ELF-1 (cell line): ENCODE results near the gene SH3TC1.
A peak's percentile ranks its signal among the peaks of the same experiment; 100 is the strongest.

Experiments used
- DNase-seq: peaks from one replicate; pipeline ENCODE4 v3.0.0-alpha.2; 2016; ENCODE audit warnings: low read depth, low spot score

Gene SH3TC1

DNA sequence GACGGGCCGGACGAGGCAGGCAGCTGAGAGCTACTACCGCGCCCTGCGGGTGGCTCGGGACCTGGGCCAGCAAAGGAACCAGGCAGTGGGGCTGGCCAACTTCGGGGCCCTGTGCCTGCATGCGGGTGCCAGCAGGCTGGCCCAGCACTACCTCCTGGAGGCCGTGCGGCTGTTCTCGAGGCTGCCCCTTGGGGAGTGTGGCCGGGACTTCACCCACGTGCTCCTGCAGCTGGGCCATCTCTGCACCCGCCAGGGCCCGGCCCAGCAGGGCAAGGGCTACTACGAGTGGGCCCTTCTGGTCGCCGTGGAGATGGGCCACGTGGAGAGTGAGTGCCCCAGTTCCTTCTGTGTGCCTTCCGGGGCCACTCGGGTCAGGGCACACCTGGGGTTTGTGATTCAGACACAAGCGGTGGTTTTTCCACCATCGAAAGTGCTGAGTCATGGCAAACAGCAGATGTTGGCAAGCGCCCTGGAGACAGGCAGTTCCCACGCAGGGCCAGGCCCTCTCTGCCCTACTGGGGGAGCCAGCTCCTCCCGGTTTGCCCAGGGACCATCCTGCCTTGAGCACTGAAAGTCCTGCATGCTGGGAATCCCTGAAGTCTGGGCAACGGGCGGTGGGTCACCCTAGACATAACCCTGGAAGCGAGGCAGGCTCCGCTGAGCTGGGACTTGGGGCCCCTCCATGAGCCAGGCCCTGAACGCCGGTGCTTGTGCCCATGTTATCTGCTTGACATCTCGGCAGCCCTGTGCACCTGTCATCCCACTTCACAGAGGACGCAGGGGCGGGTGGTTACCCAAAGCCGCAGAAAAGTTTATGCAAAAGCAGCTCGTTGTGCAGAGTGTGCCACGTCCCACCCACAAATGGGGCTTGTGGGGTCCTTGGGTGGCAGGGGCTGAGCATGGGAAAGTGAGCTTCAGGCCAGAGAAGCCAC, 29.5 kb downstream of the SH3TC1 start:
- no peak for DNase-seq

- DNase-seq, result no peak
Observed at GRCh38 chr4:8229331-8229975, 30.4 kb downstream of the SH3TC1 start.

DNA sequence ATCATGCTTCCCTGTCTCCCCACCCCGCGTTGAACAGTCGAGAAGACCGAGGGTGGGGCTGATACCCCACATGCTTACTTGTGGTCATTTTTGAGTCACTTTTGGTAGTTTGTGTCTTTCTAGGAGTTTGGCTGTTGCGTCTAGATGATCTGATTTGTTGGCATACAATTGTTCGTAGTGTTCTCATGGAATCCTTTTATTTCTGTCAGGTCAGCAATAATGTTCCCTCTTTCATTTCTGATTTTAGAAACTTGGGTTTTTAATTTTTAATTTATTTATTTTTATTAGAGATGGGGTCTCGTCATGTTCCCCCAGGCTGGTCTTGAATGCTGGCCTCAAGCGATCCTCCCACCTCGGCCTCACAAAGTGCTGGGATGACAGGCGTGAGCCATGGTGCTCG, 30.9 kb downstream of the SH3TC1 start:
- no peak for DNase-seq

- DNase-seq, result no peak
Observed at GRCh38 chr4:8230891-8231290, 31.8 kb downstream of the SH3TC1 start.

DNA sequence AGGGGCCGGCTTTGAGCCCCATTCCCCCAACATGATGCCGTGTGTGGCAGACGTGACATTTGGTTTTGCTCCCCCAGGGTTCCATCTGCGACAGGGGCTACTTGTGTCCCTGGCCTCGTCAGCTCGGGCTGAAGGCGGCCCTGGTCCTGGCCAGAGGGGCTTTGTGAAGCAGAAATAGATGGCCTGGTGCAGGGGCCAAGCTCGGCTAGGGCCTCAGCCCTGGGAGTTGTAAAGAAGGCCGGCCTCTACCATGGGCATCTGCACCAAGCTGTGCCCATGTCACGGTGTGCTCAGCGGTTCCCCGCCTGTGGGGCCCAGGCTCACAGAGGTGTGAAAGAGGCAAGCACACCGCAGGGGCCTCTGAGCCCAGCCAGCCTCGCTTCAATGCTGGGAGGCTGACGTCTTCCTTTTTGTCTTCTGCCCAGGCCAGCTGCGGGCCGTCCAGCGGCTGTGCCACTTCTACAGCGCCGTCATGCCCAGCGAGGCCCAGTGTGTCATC, 32.5 kb downstream of the SH3TC1 start:
- no peak for DNase-seq

DNA sequence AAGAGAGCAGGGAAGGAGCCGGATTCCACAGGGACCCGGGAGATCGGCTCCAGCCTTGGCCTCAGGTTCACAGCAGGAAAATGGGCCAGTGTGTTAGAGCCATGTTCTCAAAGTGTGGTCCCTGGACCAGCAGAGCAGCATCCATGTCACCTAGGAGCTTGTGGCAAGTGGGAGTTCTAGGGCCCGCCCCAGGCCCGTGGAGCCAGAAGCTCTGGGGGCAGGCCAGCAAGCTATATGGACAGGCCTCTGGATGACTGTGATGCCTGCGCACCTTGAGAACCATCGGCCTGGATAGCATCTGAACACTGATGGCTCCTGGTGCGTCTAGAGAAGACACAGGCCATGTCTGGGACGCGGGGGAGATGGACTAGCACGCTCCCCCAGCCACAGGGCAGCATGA, 33.7 kb downstream of the SH3TC1 start:
- DNase-seq, result no peak

GRCh38 chr4:8233672-8234484, 34.8 kb downstream of the SH3TC1 start:
- no peak for DNase-seq

GRCh38 chr4:8234715-8235114, 35.6 kb downstream of the SH3TC1 start:
- no peak for DNase-seq

- DNase-seq, result no peak
Observed at GRCh38 chr4:8235224-8235623, 36.1 kb downstream of the SH3TC1 start.

- no peak for DNase-seq
Observed at GRCh38 chr4:8235686-8236085, 36.6 kb downstream of the SH3TC1 start.

- DNase-seq, result no peak
Observed at GRCh38 chr4:8236106-8236919, 37.2 kb downstream of the SH3TC1 start.

DNA sequence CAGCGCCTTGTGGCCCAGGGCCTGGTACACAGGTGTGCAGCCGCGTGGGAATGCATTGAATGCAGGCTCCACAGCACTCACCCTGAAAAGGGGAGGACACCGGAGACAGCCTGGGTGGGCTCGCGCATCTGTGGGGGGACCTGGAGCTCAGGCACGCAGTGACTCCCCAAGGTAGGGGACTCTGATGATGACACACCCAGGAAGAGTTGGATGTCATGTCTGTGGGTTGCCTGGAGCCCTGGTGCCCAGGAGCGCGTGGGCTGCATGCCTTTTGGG, 37.8 kb downstream of the SH3TC1 start:
- no peak for DNase-seq

DNA sequence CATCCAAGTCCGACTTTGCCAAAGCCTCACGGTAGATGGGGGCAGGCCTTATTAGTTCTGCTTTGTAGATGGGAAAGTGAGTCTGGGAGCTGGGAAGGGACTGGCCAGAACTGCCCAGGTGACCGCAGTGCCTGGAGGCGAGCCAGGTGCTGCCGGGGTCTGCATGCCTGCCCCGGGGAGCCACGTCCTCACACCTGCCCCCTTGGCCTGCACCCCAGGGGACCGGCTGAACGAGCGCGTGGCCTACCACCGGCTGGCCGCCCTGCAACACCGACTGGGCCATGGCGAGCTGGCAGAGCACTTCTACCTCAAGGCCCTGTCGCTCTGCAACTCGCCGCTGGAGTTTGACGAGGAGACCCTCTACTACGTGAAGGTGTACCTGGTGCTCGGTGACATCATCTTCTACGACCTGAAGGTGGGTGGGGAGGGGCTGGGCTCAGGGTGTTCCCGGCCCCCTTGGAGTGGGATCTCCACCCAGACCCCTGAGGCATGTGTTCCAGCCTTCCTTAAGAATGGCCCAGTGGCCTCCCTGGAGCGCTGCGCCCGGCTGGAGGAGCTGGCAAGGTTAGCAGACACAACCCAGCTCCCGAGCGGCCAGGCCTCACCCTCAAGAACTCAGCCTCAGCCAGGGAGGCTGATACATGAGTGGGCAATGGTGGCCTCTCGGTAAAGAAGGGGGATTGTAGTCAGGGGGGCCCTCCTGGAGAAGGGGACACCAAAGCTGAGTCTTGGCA, 38.3 kb downstream of the SH3TC1 start:
- DNase-seq, result no peak

DNA sequence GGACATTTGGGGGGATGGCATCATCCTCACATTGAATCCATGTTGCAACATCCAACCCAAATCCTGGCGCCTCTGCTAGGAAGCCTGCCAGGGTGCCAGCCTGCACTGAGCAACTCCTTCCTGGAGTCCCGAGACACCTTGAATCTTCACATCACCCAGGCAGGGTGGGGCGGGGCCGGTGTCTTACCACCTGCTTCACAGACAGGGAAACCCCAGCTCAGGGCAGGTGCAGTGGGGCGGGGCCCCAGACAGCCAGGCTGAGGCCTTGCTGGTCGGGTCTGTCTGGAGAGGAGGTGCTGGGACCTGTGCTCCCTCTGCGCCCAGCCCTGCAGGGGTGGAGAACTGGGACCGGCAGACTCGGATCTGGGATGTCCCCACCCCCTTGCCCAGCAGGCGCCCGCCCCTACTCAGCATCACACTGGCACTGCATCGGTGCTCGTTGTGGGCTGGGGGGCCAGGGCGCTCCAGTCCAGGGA, 39.0 kb downstream of the SH3TC1 start:
- no peak for DNase-seq

GRCh38 chr4:8238515-8239053, 39.5 kb downstream of the SH3TC1 start:
- DNase-seq, result peak; percentile 71

GRCh38 chr4:8239226-8239625, 40.1 kb downstream of the SH3TC1 start:
- DNase-seq, result no peak

DNA sequence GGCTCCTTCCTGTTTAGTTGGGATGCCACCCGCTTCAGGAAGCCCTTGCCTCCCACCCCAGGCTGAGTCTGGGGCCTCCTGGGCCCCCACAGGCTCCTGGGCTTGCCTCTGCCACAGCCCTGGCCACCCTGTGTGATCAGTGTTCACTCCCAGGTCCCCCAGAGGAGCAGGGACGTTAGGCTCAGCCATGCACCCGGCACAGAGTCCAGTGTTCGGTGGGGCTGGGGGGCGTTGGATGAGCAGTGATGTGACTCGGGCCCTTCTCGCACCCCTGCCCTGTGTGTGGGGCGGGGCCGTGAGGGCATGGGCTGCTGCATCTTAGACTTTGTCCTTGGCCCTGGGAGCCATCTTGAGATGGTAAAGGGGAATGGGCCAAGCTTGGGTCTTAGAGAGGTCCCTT, 40.6 kb downstream of the SH3TC1 start:
- DNase-seq, result no peak

- DNase-seq, result no peak
Observed at GRCh38 chr4:8240211-8241041, 41.3 kb downstream of the SH3TC1 start.

- DNase-seq, result no peak
Observed at GRCh38 chr4:8241211-8241779, 42.2 kb downstream of the SH3TC1 start.
